HCT116 (cell line): ENCODE measurements around the gene AMBRA1. TPM values are rescaled to one million over a fixed set of nuclear protein-coding genes. Genes with fewer than 3 reads are reported as not detected.

Experiments used
- ATAC-seq: fragments of 200-7000 bp; cut with Tn5 transposase; 2 replicates; pipeline ENCODE4 v1.9.1; 2020; ENCODE audit warnings: mild to moderate bottlenecking, moderate library complexity
- BruUV-seq: library from RNA; stranded (reverse); fragments of 400-500 nt; replicated peaks from 2 replicates; lab custom pipeline; 2021; lab: Mats Ljungman, UMichigan
- CTCF ChIA-PET: fragments of 300-600 bp; sonication (Branson Sonifier 250); formaldehyde crosslinking; loops from one replicate; lab custom pipeline; 2021; ENCODE audit warnings: antibody characterized with exemption; lab: Charles Lee
- POLR2A ChIA-PET: fragments of 300-600, 350-600 bp; sonication (Branson Sonifier 250); formaldehyde crosslinking; loops from one replicate; lab custom pipeline; 2021; ENCODE audit warnings: antibody characterized with exemption; lab: Charles Lee
- RAD21 ChIA-PET, 2 experiments: fragments of 300-600 bp; sonication (Branson Sonifier 250); formaldehyde crosslinking; loops; one replicate each; lab custom pipeline; 2023; ENCODE audit warnings: low total read pairs in 2 of 2; ENCODE audit not compliant: uncharacterized antibody in 2 of 2, unreplicated experiment in 2 of 2, low non-redundant PET in 1 of 2; lab: Charles Lee
- DNase-seq: peaks from one replicate; pipeline ENCODE4 v3.0.0-alpha.2; 2010; ENCODE audit warnings: low read depth, low spot score
- H2AFZ ChIP-seq: fragments of 200-600 bp; shearing (Covaris generic), sonication (generic); 2 replicates; pipeline ENCODE4 v1.6.1; 2017; ENCODE audit warnings: low read depth, mixed run types, mixed read lengths, antibody characterized with exemption, low read length; ENCODE audit not compliant: poor library complexity, severe bottlenecking
- H3K27ac ChIP-seq: 2 replicates; pipeline ENCODE4 v1.5.1; 2012; ENCODE audit warnings: low read depth, low read length
- H3K27me3 ChIP-seq: fragments of 200-600 bp; sonication (generic); 2 replicates; pipeline ENCODE4 v1.6.1; 2016; ENCODE audit warnings: mixed run types, low read length, mixed read lengths; ENCODE audit not compliant: insufficient read depth
- H3K36me3 ChIP-seq, 2 experiments: fragments of 200-500 bp in 1 of 2; fragments of 200-600 bp in 1 of 2; sonication (Bioruptor generic) in 1 of 2; sonication (generic) in 1 of 2; 2 replicates each; pipeline versions ENCODE4 v1.5.1 to v1.6.1; 2014 to 2016; ENCODE audit warnings: low read length in 2 of 2, inconsistent platforms in 1 of 2, mixed read lengths in 1 of 2, mixed run types in 1 of 2; ENCODE audit not compliant: insufficient read depth in 2 of 2, control insufficient read depth in 1 of 2
- H3K4me1 ChIP-seq, 2 experiments: fragments of 200-600 bp in 1 of 2; sonication (generic) in 1 of 2; 2 replicates each; pipeline versions ENCODE4 v1.5.1 to v1.6.1; 2012 to 2017; ENCODE audit warnings: low read length in 2 of 2, inconsistent platforms in 1 of 2, mild to moderate bottlenecking in 1 of 2, mixed read lengths in 1 of 2, mixed run types in 1 of 2, moderate library complexity in 1 of 2; ENCODE audit not compliant: insufficient read depth in 2 of 2, control insufficient read depth in 1 of 2
- H3K4me2 ChIP-seq: fragments of 200-600 bp; sonication (generic); 2 replicates; pipeline ENCODE4 v1.6.1; 2017; ENCODE audit warnings: mixed run types, low read length, mixed read lengths
- H3K4me3 ChIP-seq, 2 experiments: fragments of 200-600 bp in 1 of 2; sonication (generic) in 1 of 2; replicated peaks in 1 of 2; 2 replicates each; pipeline ENCODE4 v1.5.1; 2011 to 2016; ENCODE audit warnings: low read length in 2 of 2, control low read depth in 1 of 2, low read depth in 1 of 2, mild to moderate bottlenecking in 1 of 2, mixed read lengths in 1 of 2, mixed run types in 1 of 2
- H3K79me2 ChIP-seq: fragments of 200-600 bp; sonication (generic); 2 replicates; pipeline ENCODE4 v1.6.1; 2017; ENCODE audit warnings: mild to moderate bottlenecking, mixed run types, low read length, moderate library complexity, mixed read lengths; ENCODE audit not compliant: insufficient read depth
- H3K9ac ChIP-seq: fragments of 200-600 bp; sonication (generic); 2 replicates; pipeline ENCODE4 v1.6.1; 2016; ENCODE audit warnings: low read length, mixed read lengths
- H3K9me2 ChIP-seq: fragments of 200-600 bp; sonication (generic), shearing (Covaris generic); 2 replicates; pipeline ENCODE4 v1.6.1; 2017; ENCODE audit warnings: mixed run types, mild to moderate bottlenecking, moderate library complexity; ENCODE audit not compliant: insufficient read depth
- H3K9me3 ChIP-seq, 2 experiments: fragments of 200-500 bp in 1 of 2; fragments of 200-600 bp in 1 of 2; sonication (Bioruptor generic) in 1 of 2; sonication (generic) in 1 of 2; 2 replicates each; pipeline ENCODE4 v1.6.1; 2014 to 2017; ENCODE audit warnings: low read length in 2 of 2, mixed read lengths in 2 of 2, inconsistent platforms in 1 of 2, low read depth in 1 of 2, mild to moderate bottlenecking in 1 of 2, mixed run types in 1 of 2, moderate library complexity in 1 of 2; ENCODE audit not compliant: control insufficient read depth in 1 of 2, insufficient read depth in 1 of 2
- H4K20me1 ChIP-seq: fragments of 200-600 bp; sonication (generic), shearing (Covaris generic); 2 replicates; pipeline ENCODE4 v1.6.1; 2017; ENCODE audit warnings: mixed run types, mild to moderate bottlenecking, moderate library complexity; ENCODE audit not compliant: insufficient read depth
- CBX3 ChIP-seq: IDR thresholded peaks from 2 replicates; pipeline ENCODE4 v1.6.1; 2012; ENCODE audit warnings: low read depth
- EGR1 ChIP-seq: IDR thresholded peaks from 2 replicates; pipeline ENCODE4 v1.6.1; 2012; ENCODE audit warnings: low read depth
- JUND ChIP-seq: IDR thresholded peaks from 2 replicates; pipeline ENCODE4 v1.6.1; 2012
- POLR2A ChIP-seq: IDR thresholded peaks from 2 replicates; pipeline ENCODE4 v1.7.0; 2011; ENCODE audit warnings: borderline replicate concordance; ENCODE audit not compliant: insufficient read depth, insufficient read length; ENCODE audit errors: extremely low read depth
- RAD21 ChIP-seq: IDR thresholded peaks from 2 replicates; pipeline ENCODE4 v1.6.1; 2012; ENCODE audit warnings: low read depth, mild to moderate bottlenecking
- SP1 ChIP-seq: IDR thresholded peaks from 2 replicates; pipeline ENCODE4 v1.6.1; 2012; ENCODE audit warnings: low read depth
- TCF7L2 ChIP-seq: IDR thresholded peaks from 2 replicates; pipeline ENCODE4 v1.7.0; 2011; ENCODE audit warnings: borderline replicate concordance, inconsistent platforms; ENCODE audit not compliant: insufficient read depth, insufficient read length; ENCODE audit errors: extremely low read depth
- YY1 ChIP-seq: IDR thresholded peaks from 2 replicates; pipeline ENCODE4 v1.6.1; 2011; ENCODE audit warnings: low read length, low read depth, moderate library complexity, mild to moderate bottlenecking; ENCODE audit not compliant: insufficient replicate concordance; ENCODE audit errors: extremely low read depth
- intact Hi-C: fragments of 100-400 bp; cut with micrococcal nuclease; formaldehyde crosslinking; loops from 2 replicates; pipeline ENCODE4 v1.10.0; 2022
- total RNA-seq: library from RNA; stranded (reverse); gene quantifications from one replicate; pipeline ENCODE4 v1.2.1, GENCODE V29; 2021; ENCODE audit not compliant: unreplicated experiment
- TF ChIP-seq, protein P1 (sequence below), 3 experiments: fragments of 200-600 bp in 1 of 3; sonication (generic) in 1 of 3; IDR thresholded peaks in 2 of 3; conservative IDR thresholded peaks in 1 of 3; 2 replicates each; pipeline ENCODE4 v1.5.1; 2012 to 2017; ENCODE audit warnings: low read depth in 2 of 3, low read length in 2 of 3, antibody characterized with exemption in 1 of 3, borderline replicate concordance in 1 of 3, control low read depth in 1 of 3, mild to moderate bottlenecking in 1 of 3, mixed read lengths in 1 of 3, mixed run types in 1 of 3, moderate library complexity in 1 of 3; ENCODE audit not compliant: insufficient read depth in 1 of 3

The AMBRA1 gene
- total RNA-seq, 1 experiment from 2014 or later: 22.7 TPM

DNA sequence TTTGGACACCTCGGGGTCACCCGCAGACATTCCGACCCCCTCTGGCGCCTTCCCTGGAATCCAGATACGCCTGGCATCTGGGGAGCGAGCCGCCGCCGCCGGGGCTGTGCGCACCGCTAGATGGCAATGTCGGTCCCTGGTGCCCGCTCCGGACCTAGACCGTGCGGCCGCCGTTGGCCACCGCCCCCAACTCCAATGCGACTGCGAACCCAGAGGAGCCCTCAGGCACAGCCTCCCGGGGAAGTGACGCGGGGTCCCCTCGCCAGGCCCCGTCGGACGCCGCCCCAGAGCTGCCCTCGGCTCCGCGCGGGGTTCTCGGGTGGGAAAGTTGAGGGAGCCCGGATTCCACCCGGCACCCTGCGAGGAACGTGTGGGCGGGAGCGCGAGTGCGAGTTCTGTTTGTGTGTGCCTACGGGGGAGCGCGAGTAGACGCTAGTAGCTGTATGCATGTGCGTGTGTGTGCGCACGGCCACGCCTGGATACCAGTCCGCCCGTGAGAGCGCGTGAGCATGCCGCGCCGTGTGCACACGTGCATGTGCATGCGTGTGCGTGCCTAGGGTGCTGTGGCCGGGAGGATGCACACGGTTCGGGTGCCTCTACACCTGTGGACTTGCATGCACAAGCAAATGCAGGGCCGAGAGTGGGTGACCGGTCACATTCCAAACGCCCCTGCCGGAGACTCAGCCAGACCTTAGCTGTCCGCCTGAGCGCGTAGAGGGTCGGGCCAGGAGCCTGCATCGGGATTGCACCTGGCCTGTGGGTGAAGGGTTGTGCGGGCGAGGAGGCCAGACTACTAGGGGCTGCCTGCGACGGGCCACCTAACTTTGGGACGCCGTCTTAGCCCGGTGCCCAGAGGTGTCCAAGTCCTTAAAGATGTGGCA lies 204.1 kb downstream of the AMBRA1 start:
- ChIA-PET POLR2A (no interaction called here), RAD21 (no interaction called here), CTCF (interaction anchor here (0.8 to 1.5 kb wide), 4 partner anchors 21 to 204 kb away, joined by 3 to 6 read pairs (median 3); partner anchors contain the start of gene AMBRA1)
- Histone ChIP-seq H3K9ac (peak overlapping the region; percentile 54), H4K20me1 (no peaks in the 10 kb centered on the region), H3K9me3 (no peaks in the 10 kb centered on the region), H3K79me2 (no peaks in the 10 kb centered on the region), H2AFZ (peak overlapping the region; percentile 68), H3K4me3 (peak overlapping the region; percentile 42 to 59), H3K27me3 (no peaks in the 10 kb centered on the region), H3K4me1 (peaks cover 8 to 59% of the 10 kb centered on the region in 2 experiments; a peak in 3 of 4 replicates), H3K4me2 (peak overlapping the region; percentile 97), H3K36me3 (no peaks in the 10 kb centered on the region), H3K9me2 (no peaks in the 10 kb centered on the region), H3K27ac (no peak overlapping the region)
- TF ChIP-seq RAD21: no peak
- TF ChIP-seq SP1: no peak
- TF ChIP-seq TCF7L2: peak; percentile 11
- TF ChIP-seq YY1: peak; percentile 12
- TF ChIP-seq EGR1: no peak
- TF ChIP-seq, protein P1, sequence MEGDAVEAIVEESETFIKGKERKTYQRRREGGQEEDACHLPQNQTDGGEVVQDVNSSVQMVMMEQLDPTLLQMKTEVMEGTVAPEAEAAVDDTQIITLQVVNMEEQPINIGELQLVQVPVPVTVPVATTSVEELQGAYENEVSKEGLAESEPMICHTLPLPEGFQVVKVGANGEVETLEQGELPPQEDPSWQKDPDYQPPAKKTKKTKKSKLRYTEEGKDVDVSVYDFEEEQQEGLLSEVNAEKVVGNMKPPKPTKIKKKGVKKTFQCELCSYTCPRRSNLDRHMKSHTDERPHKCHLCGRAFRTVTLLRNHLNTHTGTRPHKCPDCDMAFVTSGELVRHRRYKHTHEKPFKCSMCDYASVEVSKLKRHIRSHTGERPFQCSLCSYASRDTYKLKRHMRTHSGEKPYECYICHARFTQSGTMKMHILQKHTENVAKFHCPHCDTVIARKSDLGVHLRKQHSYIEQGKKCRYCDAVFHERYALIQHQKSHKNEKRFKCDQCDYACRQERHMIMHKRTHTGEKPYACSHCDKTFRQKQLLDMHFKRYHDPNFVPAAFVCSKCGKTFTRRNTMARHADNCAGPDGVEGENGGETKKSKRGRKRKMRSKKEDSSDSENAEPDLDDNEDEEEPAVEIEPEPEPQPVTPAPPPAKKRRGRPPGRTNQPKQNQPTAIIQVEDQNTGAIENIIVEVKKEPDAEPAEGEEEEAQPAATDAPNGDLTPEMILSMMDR (IDR thresholded peaks at IDR 0.05 in 2 of 3, conservative IDR thresholded peaks at IDR 0.05 in 1 of 3; ENCODE audit: borderline replicate concordance in 1 of 3, insufficient read depth in 1 of 3, low read depth in 2 of 3, low read length in 2 of 3): peak in 2 of 3 experiments; percentile 84 to 85; a peak in 4 of 6 replicates
- TF ChIP-seq JUND: no peak
- TF ChIP-seq POLR2A: no peak
- no peak for TF ChIP-seq CBX3
- intact Hi-C loops: loop anchor here (2.0 to 10.0 kb wide), 3 partner anchors 139 to 415 kb away; partner anchors contain the start of genes ATG13 and HARBI1
- ATAC-seq (peak; percentile 77), DNase-seq (peak; percentile 54)
- no TSS peak for BruUV-seq
